GM18517 (cell line): ENCODE results near the gene DPYD.

ENCODE experiments used
- ATAC-seq: cut with Tn5 transposase; IDR thresholded peaks from one replicate; pipeline ENCODE4 v1.9.1; 2021; ENCODE audit warnings: mild to moderate bottlenecking, moderate library complexity; ENCODE audit not compliant: unreplicated experiment

The DPYD gene

GRCh38 chr1:97461782-97462181, 459.1 kb downstream of the DPYD start:
- peak; percentile 98 for ATAC-seq

- no peak for ATAC-seq
These were observed 463.3 kb downstream of the DPYD start for GRCh38 chr1:97457446-97458089.

- ATAC-seq = no peak
These were observed 468.9 kb downstream of the DPYD start for GRCh38 chr1:97451944-97452343.

- no peak for ATAC-seq
These were observed 469.6 kb downstream of the DPYD start for GRCh38 chr1:97451046-97451826.

- ATAC-seq = no peak
These were observed 478.9 kb downstream of the DPYD start for GRCh38 chr1:97441966-97442365.

- no peak for ATAC-seq
These were observed 487.0 kb downstream of the DPYD start for GRCh38 chr1:97433824-97434177.

- ATAC-seq = no peak
These were observed 487.6 kb downstream of the DPYD start for GRCh38 chr1:97433094-97433823.

GRCh38 chr1:97427371-97427770, 493.5 kb downstream of the DPYD start:
- no peak for ATAC-seq

- ATAC-seq = peak; percentile 56
These were observed 496.6 kb downstream of the DPYD start for GRCh38 chr1:97424209-97424608.

GRCh38 chr1:97423403-97423802, 497.4 kb downstream of the DPYD start:
- ATAC-seq = no peak

- ATAC-seq = no peak
These were observed 503.2 kb downstream of the DPYD start for GRCh38 chr1:97417661-97418060.

GRCh38 chr1:97414682-97415312, 506.0 kb downstream of the DPYD start:
- ATAC-seq = no peak

GRCh38 chr1:97412737-97413136, 508.1 kb downstream of the DPYD start:
- no peak for ATAC-seq

- no peak for ATAC-seq
These were observed 508.7 kb downstream of the DPYD start for GRCh38 chr1:97412166-97412565.

GRCh38 chr1:97396463-97396862, 524.4 kb downstream of the DPYD start:
- no peak for ATAC-seq

- no peak for ATAC-seq
These were observed 528.1 kb downstream of the DPYD start for GRCh38 chr1:97392701-97393100.

- no peak for ATAC-seq
These were observed 535.1 kb downstream of the DPYD start for GRCh38 chr1:97385536-97386277.

GRCh38 chr1:97384294-97384968, 536.4 kb downstream of the DPYD start:
- no peak for ATAC-seq

GRCh38 chr1:97383797-97384196, 537.0 kb downstream of the DPYD start:
- no peak for ATAC-seq

- no peak for ATAC-seq
These were observed 538.6 kb downstream of the DPYD start for GRCh38 chr1:97382206-97382605.
